Amniotic epithelial cell (primary cell): ENCODE measurements around the gene LCN1.
A peak's percentile ranks its signal among the peaks of the same experiment; 100 is the strongest.
"Not testable (repeated sequence)": the region's sequence is repeated elsewhere in the genome, so short reads cannot be mapped to it uniquely, and the experiment has no call there.

Source experiments
- DNase-seq: peaks from one replicate; pipeline ENCODE4 v3.0.0-alpha.2; 2010; ENCODE audit warnings: low read depth

The LCN1 gene

DNA sequence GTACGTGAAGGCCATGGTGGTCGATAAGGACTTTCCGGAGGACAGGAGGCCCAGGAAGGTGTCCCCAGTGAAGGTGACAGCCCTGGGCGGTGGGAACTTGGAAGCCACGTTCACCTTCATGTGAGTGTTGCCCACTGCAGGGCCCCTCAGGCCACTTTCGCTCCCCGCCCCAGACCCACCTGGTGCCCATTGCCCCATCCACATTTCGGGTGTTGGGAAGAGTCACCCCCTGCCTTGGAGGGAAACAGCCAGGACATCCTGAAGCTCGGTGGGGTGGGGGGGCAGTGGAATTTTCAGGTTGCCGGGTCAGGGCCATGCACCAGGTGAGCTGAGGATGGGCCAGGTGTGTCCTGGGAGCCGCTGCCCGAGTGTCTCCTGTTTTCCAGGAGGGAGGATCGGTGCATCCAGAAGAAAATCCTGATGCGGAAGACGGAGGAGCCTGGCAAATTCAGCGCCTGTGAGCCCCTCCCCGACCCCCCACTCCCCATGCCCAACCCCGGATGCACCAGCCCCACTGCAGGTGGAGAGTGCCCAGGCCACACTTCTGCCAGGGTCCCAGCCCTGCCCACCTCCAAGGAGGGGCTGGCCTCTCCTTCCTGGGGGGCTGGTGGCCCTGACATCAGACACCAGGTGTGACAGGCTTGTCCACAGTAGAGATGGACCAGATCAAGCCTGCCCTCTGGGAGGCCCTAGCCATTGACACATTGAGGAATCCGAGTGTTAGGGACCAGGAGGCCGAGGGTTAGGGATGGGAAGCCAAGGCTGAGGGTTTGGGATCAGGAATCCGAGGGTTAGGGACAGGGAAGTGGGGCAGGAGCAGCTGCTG lies 25.8 kb downstream of the LCN1 start:
- DNase-seq: not testable (repeated sequence)

DNA sequence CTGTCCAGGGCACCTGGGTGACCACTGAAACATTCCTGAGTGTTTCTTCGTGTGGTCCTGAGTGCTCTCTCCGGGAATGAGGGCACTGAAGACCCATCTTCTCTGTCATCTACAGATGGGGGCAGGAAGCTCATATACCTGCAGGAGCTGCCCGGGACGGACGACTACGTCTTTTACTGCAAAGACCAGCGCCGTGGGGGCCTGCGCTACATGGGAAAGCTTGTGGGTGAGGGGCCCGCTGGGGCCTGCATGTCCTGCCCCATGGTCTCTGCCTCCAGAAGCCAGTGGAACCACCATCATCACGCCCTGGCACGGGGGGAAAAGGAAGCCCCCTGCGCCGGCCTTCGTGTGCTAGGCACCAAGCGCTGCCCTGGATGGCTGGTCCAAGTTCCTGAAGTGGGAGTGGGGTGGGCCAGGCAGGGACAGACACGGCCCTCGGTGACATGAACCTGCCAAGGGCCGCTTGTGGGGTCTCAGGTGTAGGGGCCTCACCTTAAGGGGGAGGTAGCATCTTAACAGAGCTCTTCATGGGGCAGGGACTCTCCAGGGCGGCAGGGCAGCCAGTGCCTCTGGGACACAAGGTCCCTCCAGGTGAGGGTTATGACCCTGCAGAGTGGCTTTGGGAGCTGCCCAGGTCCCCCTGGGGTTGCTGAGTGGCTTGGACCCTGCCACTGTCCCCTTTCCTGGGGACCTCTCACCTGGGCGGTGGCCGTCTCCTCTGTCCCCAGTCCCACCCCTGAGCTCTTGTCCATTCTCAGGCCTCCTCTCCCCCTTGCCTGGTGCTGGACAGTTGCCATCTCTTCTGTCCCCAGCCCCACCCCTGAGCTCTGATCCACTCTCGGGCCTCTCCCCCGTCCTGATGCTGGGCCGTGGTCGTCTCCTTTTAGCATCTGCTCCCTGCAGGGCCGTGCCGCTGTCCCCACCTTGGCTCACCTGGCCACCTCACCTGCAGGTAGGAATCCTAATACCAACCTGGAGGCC lies 26.8 kb downstream of the LCN1 start:
- no peak for DNase-seq

DNA sequence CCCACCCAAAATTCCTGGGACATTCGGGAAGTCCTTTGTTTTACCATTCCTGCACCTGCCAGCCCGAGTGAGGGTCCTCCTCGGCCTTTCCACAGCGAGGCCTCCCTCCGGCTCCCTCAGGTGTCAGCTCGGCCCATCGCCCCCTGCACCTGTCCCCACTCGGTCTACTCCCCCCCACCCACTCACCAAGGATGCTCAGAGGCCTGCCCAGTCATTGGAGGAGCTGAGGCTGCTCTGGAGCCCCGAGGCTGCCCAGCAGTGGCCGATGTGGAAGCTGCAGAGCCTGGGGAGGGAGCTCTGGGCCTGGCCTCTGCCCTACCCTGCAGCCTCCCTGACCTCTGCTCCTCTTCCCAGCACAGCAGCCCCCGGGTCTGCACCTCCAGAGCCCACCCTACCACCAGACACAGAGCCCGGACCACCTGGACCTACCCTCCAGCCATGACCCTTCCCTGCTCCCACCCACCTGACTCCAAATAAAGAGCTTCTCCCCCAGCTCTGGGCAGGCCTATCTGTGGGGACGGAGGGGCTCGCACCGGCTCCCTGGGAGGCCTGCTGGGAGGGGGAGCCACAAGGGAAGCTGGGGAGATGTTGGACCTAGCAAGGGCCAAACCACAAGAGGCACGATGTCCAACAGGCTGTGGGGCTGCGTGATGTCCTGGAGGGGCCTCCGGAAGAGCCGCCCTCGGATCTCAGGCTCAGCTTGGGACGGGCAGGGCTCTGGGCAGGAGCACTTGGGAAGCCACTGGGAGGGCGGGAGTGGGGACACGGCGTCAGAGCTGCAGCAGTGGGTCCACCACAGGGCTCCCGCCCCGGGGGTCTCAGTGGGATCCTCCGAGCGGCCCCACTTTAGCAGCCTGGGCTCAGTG lies 28.5 kb downstream of the LCN1 start:
- not testable (repeated sequence) for DNase-seq

DNA sequence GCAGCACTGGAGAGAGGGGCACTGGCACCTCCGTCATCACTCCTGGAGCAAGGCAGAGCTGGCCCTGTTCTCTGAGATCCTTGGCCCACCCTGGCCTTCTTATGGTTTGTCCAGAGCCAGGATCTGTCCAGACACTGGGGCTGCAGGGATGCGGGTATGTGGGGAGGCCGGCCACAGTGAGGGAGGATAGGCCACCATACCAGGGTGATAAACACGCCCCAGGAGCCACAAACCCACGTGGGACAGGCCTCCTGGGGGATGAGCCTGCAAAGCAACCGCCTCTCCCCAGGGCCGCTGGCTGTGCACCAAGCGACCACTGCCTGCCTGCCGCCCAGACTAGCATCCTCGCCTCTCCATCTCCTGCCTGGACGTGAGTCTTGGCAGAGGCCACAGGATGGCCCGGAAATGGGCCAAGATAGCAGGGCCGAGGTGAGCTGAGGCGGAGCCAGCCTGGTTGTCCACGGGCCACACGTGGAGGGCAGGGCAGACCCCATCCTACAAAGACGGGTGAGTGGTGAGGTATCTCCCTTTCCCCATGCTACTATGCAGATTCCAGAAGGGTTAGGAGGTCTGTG lies 29.2 kb downstream of the LCN1 start:
- no peak for DNase-seq

DNA sequence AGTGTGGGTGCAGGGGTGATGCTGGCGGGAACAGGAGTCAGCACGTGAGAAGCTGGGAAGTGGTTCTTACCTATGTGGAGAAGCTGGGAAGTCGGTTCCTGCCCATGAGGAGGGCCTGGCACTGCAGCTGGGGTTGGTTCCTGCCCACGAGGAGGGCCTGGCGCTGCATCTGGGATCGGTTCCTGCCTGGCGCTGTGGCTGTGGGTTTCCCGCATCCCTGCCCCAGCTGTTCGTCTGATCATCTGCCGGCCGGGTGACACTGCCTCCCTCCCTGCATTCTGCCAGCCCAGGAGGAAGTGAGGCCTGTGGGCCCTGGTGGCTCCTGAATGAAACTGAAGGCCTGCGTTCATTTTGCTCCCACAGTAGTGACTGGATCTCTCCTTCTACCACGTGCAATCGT lies 29.8 kb downstream of the LCN1 start:
- DNase-seq: no peak

DNA sequence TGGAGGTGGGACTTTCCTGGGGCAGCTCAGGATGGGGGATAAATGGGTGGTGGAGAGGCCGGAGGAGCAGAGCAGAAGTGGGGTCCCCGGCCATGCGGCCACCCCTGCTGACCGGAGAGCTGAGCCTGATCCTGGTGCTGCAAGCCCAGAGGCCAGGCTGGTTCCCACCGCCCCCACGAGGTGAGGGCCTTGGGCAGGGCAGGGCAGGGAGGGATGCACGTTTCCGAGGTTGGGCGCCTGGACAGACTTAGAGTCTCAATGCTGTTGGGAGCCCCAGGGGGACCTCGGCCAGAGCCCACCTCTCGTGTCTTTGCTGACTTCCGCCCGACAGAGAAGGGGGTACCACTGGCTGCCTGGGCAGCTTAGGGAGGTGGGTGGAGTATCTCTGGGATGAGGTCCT lies 30.2 kb downstream of the LCN1 start:
- no peak for DNase-seq

DNA sequence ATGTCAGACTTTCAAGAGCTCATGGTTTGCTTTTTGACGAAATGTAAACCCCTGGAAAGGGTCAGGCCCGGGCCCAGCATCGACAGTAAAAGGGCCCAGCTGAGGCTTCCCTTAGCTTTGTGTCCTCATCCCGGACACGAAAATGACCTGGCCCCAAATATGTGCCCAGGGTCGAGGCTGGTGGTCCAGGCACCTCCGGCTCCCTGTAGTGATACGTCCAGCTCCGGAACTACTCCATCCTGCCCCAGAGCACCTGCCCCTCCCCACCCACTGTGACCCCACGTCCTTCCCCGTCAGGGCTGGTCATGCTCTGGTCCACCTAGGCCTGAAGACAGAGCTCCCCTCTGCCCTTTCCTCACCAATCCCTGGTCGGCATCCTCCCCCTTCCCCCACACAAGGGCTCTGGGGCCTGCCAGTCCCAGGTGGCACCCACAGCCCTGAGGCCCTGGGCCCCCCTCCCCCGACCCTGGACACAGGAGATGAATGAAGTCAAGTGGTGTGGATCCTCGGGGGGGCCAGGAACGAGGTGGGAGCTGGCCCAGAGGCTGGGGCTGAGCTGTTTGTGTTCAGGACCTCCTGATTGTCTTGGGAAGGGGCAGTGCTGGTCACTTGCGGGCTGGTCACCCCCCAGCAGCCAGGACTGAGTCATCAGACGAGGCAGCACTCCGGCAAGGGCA lies 30.9 kb downstream of the LCN1 start:
- no peak for DNase-seq

DNA sequence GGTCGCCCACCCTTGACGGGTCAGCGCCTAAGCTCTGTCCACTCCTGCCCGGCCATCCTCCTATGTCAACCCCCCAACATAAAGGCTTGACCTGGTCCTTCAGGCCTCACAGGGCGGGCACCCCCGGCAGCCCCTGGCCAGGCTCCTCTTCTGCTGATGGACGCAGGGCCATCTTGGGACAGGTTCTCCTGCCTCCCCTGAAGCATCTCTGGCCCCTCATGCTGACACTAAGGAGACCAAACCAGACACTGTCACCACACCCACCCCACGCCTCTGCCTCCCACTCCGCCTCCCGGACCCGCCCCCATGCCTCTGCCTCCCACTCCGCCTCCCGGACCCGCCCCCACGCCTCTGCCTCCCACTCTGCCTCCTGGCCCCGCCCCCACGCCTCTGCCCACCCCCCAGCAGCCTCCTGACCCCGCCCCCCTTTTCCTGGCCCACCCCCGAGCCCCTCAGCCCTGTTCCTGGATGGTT lies 31.5 kb downstream of the LCN1 start:
- DNase-seq: no peak

DNA sequence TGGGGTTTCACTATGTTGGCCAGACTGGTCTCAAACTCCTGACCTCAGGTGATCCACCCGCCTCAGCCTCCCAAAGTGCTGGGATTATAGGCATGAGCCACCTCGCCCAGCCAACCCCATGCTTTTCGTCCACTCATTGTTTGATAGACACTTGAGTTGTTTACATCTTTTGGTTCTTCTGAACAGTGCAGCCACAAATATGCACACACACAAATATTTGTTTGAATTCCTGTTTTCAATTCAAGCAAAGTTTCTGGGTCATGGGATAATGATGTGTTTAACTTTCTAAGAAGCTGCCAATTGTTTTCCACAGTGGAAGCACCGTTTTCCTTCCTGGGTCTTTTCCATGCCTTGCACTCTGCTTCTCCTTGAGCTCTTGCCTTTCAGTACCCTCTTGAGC lies 33.5 kb downstream of the LCN1 start:
- peak; percentile 80 for DNase-seq

DNA sequence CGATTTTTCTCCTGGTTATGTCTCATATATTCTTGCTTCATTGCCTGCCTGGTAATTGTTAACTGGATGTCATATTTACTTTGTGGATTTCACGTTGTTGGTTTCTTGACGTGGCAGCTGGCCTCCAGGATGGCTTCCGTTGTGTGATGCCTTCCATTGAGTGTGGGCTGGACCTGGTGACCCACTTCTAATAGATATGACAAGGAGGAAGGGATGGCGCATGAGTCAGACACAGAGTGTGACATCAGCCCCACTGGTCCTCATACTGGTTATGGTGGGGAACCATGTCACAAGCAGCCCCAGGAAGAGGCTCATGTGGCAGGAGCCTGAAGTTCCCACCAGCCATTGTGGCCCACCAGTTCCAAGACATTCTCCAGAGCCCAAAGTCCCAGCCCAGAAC lies 34.0 kb downstream of the LCN1 start:
- no peak for DNase-seq

DNA sequence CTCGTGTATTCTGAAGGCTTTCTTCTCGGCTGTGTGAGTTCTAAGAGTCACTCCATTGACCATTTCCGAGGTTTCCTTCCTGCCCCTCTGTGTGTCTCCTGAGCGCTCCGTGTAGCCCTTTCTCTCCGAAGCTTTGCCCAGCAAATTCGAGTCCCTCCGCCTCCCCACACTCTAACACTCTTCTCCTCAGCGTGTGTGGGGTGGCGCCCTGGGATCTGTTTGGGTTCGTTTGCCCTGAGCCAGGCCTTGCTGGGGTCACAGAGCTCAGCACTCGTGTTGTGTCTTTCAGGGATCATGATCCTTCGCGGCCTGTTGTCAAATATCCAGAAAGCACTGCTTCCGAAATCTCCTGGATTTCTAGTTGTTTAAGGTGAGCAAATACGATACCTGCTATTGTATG lies 34.7 kb downstream of the LCN1 start:
- DNase-seq: no peak

DNA sequence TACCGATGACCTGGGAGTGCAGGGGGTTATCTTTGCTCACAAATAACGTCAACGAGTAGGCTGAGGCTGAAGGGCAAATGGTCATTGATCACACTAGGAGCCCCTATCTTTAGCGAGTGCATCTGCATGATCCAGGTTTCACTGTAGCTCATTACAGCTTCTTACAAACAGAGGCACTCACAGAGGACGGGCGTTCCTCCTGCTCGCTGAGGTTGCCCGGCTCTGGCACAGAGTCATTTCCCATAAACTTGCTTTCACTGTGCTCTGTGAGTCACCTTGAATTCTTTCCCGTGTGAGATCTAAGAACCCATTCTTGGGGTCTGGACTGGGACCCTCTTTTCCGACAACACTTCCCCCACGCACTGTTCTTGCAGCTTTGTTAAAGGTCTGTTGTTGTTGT lies 38.4 kb downstream of the LCN1 start:
- peak; percentile 50 for DNase-seq

DNA sequence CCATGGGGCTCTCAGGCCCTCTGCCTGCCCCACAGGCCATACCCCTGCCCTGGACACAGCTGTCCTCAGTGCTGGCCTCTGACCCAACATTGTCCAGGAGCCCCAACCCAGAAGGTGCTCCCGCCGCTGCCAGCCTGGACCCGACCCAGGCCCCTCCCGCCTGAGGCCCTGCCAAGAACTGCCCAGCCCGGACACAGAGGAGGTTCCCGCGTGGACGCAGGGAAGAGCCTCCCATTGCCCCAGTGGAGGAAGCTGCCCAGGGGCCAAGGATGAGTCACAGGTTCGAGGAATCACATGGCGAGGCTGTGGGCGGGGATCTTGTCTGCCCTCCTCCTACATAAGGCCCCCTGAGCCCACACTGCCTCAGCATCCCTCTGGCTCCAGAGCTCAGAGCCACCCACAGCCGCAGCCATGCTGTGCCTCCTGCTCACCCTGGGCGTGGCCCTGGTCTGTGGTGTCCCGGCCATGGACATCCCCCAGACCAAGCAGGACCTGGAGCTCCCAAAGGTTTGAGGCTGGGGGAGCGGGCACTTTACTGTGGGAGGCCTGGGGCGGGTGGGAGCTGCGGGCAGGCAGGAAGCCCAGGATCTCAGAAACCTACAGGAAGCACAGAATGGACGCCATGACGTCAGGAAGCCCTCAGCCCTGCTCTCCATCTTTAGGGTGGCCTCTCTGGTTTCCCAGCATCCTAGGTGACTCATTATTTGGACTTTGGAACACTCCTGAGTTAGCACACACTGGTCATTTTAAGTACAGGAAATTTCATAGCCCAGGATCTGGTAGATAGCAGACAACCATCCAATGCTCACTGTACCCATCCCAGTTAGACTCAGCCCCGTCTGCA lies 40.4 kb downstream of the LCN1 start, which contains the start of gene PAEP:
PAEP (plus strand) TSS at position 366 of the 844 bp plus-strand sequence.
- DNase-seq: peak; percentile 27

DNA sequence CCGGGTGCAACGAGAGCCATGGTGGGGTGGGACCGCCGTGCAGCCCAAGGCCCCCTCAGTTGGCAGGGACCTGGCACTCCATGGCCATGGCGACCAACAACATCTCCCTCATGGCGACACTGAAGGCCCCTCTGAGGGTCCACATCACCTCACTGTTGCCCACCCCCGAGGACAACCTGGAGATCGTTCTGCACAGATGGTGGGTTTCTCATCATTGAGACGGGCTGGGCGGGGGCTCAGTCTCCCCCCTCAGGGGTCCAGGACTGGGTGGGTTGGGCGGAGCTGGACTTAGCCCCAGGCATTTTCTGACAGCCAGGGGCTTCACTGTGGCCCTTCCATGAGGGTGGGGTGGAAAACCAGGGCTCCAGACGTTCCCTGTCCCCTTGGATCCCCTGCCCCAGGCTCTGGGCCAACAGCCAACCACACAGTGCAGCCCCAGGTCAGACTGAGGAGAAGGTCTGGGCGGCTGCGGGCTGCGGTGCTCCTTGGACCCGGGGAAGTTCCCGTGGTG lies 41.0 kb downstream of the LCN1 start:
- no peak for DNase-seq

DNA sequence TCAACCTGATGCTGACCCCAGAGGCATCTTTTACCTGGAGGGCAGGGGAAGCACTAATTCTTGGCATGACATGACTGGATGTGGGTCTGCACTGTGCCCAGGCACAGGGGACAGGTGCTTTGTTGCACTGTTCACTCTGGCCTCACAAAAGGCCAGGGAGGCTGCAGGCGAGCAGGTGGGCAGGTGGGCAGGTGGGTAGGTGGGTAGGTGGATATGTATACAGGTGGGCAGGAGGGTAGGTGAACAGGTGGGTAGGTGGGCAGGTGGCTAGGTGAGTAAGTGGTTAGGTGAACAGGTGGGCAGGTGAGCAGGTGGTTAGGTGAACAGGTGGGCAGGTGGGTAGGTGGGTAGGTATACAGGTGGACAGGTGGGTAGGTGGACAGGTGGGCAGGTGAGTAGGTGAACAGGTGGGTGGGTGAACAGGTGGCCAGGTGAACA lies 41.8 kb downstream of the LCN1 start:
- DNase-seq: no peak

DNA sequence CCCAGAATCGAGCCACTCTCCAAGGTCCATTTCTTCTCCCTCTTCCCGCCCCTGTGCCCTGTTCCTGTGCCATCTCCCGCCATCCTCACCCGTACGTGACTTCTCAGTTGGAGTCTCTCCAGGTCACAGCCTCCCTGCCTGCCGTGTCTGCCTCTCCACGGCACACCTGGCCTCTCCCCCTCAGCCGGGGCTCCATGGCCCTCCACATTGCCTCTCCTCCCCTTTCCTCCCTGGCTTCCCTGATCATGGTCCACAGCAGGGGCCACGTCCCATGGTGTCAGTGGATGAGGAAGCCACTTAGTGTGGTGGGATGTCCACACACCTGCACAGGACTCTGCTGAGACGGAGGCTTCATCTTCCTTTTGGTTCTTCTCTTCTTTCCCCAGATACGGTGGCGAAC lies 42.6 kb downstream of the LCN1 start:
- no peak for DNase-seq

DNA sequence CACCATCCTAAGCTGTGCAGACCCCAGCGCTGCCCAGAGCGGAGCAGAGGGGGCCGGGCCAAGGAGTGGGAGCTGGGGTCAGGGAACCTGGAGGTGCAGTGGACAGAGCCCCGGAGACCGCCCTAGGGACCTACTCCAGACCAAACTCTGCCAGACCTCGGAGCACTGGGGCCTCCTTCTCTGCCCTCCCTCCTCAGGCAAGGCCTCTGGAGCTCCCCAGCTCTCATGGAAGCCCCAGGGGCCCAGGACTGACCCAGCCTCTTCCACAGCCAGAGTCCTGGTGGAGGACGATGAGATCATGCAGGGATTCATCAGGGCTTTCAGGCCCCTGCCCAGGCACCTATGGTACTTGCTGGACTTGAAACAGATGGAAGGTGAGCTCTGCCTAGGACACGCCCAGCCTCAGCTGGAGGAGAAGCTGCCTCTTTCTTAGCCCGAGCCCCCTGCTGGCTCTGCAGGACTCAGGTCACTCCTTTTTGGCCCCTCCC lies 43.9 kb downstream of the LCN1 start:
- DNase-seq: no peak

DNA sequence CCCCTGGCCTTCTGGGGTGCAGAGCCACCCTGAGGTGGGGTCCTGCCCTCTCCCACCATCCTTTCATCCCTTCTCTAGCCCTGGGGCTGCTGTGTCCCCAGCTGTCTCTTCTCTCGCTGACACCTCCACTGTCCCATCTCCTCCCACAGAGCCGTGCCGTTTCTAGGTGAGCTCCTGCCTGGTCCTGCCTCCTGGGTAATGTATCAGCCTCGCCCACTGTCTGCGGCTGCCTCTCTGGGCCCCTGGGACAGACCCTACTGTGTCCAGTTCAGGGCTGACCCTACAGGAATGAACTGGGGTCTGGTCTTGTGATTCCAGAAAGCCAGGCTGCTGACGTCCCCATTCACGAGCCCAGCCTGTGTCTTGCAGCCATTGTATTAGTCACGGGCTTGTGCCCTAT lies 44.4 kb downstream of the LCN1 start:
- no peak for DNase-seq

DNA sequence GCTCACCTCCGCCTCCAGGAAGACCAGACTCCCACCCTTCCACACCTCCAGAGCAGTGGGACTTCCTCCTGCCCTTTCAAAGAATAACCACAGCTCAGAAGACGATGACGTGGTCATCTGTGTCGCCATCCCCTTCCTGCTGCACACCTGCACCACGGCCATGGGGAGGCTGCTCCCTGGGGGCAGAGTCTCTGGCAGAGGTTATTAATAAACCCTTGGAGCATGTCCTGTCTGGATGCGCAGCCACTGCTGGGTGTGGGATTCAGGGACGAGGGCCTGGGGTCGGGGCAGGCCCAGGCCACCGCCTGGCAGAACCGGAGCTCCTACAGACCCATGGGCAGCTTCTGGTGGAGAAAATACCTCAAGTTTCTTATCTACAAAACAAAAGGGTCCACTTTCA lies 45.3 kb downstream of the LCN1 start:
- no peak for DNase-seq

DNA sequence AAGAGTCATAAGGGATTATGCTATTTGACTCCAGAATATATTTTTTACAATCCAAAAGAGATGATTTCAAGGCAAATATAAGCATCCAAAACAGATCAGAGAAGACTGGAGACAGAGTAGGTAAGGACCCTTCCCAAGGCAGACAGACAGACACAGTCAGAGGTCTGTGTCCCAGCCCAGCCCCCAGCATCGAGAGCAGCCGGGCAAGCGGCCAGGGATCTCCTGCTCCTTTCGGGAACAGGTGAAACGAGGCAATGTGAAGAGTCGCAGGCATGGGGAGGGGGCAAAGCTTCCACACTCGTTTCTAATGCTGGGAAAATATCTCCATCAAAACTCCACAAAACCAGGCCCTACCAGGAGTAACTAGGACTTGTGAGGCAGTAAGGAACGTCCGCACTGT lies 46.1 kb downstream of the LCN1 start:
- no peak for DNase-seq
